Neural progenitor cell (in vitro differentiated cells): ENCODE results near the gene PRSS12.

Source experiments
- CTCF ChIP-seq: fragments of 200-600 bp; sonication (generic); IDR thresholded peaks from 2 replicates; pipeline ENCODE4 v1.5.1; 2017; ENCODE audit warnings: antibody characterized with exemption, mild to moderate bottlenecking
- EZH2 ChIP-seq: fragments of 200-600 bp; sonication (generic); IDR thresholded peaks from 2 replicates; pipeline ENCODE4 v1.6.1; 2017; ENCODE audit warnings: antibody characterized with exemption, mild to moderate bottlenecking, moderate library complexity
- EZH2phosphoT487 ChIP-seq: fragments of 200-600 bp; sonication (generic); IDR thresholded peaks from 2 replicates; pipeline ENCODE4 v1.6.1; 2017; ENCODE audit warnings: antibody characterized with exemption

GRCh38 chr4:118279328-118279727 lies 73.5 kb downstream of the PRSS12 start:
- TF ChIP-seq CTCF (no peak), EZH2 (no peak), EZH2phosphoT487 (no peak)
